HG03558 (cell line): ENCODE data around the gene ACBD6.
"Not testable (repeated sequence)": the region's sequence is repeated elsewhere in the genome, so short reads cannot be mapped to it uniquely, and the experiment has no call there.

ENCODE experiments used
- ATAC-seq: cut with Tn5 transposase; IDR thresholded peaks from one replicate; pipeline ENCODE4 v1.9.1; 2021; ENCODE audit warnings: moderate number of reproducible peaks; ENCODE audit not compliant: unreplicated experiment; ENCODE audit errors: extremely low read depth

Gene ACBD6

DNA sequence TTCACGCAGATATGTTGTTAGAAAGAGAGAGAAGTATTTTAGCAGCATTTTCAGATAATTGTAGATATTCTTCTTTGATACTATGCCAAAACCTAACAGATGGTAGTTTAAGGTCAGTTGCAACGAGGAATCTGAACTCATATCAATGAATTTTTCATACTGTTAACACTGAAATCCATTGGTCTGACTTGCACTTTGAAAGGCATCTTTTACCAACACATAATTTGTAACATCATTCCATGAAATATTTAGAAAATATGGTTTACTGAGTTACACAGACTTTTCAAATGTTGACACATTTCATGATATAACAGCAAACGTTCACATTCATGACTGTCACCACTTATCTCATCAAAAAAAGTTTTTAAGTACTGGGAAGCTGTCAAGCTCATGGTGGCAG is 4.6 kb downstream of the ACBD6 start:
- no peak for ATAC-seq

DNA sequence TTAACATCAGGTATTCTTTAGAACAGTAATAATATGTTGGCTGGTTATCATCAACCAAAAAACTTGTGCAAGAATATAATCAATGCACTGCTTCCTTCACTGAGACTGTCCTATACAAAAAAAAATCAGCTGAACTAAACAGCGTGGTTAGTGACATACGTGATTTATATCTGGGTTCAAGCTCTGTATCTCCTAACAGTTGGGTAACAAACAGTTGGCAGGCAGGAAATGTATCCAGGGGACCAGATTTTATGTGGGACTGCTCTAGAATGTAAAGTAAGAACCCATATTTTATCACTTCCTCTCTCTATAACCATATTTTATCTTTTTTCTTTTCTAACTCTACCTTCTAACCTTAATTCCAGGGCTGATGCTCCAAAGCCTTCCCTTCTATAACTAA is 8.0 kb downstream of the ACBD6 start:
- ATAC-seq = no peak

DNA sequence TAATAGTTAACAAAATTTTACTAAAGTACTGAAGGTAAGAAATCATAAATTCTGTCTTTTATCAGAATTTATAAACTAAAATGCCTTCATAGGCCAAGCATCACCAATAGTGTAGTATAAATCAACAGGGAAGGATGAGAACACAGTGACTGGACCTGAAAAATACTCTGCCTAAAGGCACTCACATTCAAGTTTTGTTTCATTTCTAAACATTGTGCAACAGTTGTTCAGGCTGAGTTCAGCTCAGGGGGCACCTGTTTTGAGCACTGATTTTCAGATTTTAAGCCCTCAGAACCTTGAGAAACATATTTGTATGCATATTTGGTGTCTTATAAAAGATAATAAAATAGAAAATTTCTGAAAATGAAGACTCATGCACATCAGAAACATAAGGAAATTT is 12.4 kb downstream of the ACBD6 start:
- ATAC-seq = no peak

DNA sequence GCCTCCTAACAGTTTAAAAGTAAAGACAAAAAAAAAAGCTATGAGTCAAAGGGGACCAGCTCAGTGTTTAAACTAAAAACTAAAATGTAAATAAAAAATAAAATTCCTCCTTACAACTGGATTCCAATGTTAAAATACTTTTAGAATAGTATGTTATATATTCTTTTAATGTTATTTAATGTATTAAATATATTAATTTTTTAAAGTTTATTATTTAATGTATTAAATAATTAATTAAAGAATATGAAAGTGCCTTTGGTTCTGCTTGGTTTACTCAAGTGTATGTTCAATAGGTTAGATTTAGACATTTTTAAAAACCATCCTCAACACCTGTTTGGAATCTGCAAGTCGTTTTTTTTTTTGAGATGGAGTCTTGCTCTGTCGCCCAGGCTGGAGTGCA is 13.1 kb downstream of the ACBD6 start:
- no peak for ATAC-seq

DNA sequence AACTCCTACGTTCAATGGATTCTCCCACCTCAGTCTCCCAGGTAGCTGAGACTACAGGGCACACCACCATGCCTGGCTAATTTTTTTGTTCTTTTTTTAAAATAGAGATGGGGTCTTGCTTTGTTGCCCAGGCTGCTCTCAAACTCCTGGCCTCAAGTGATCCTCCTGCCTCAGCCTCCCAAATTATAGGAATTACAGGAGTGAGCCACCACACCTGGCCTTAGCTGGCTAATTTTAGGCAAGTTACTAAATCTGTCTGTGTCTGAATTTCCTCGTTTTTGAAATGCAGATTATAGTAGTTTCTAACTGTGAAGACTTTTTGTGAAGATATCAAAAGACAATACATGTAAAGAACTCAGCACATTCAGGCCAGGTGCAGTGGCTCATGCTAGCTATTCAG is 13.7 kb downstream of the ACBD6 start:
- ATAC-seq = no peak

DNA sequence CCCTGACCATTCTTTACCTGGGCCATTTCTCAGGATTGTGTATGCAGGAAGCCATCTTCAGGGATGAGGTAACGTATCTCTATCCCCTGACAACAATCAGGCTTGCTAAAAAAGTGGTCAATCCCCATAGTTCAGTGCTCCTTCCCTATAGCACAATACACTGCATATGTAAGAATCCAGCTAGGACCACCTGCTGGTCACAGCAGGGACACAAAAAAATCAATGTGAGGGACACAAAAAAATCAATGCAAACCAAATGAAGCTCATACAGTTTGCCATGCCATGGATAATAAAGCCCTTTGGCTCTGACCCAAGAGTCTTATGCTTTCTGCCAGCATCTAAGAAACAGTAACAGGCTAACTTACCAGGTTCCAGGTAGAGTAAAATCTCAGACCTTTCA is 16.3 kb downstream of the ACBD6 start:
- ATAC-seq = no peak

DNA sequence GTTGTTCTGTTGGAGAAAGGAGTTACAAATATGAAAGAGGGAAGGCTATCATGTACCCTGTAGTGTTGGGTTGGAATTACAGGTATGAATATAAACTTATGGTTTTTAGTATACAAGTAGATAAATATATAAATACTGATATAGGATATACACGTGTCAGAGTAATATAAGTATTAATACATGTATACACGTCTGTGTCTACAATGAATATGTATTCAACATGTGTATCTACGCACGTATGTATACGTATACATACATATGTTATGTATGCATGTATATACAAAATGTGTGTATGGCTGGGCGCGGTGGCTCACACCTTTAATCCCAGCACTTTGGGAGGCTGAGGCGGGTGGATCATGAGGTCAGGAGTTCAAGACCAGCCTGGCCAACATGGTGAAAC is 17.9 kb downstream of the ACBD6 start:
- no peak for ATAC-seq

DNA sequence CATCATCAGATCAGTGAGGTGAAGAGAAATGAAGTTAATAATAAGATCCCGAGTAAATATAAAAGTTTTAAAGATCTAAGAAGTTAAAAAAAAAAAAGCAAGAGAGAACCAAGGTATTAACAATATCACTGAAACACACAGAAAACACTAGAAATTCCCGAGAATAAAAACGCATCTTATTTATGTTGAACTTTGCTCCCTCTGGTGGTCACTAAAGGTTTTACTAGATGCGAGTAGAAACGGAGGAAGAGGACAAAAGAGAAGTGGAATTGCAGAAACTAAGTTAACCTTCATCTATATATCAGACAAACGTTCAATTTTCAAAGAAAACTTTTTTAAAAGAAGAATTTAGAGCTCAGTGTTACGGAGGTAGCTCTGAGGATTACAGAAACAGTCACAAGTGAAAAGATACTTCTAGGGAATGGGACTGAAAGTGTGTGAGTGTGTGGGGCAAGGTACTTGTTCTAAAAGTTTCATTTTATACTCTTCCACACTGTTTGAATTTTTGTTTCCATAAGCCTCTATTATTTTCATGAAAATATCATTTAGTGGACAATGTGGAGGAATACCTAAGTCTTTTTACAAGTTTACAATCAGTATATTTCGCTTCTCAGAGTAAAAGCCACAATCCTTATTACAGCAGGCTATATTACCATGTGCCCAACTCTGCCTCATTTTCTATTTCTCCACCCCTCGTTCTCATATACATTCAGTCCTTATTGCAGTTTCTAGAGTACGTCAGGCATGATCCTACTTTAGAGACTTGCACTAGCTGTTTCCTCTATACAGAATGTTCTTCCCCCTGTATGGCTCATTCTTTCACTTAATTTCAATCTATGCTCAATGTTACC is 19.7 kb downstream of the ACBD6 start:
- ATAC-seq = no peak

DNA sequence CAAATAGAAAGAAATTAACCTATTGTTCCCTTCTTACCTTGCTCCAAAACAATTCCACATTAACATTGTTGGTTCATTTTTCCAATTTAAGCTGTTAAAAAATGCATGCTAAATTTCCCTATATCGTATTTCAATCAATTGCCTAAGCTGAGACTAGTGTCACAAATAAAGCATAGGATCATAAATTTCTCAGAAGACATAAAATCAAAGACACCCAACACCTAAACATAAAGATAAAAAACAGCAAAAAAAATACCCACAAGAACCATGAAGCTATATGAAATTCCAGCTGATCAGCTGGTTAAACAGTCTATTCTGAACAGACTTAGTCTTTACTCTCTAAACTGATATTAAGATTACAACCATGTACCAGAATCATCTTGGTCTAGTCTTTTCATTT is 32.3 kb downstream of the ACBD6 start:
- no peak for ATAC-seq

DNA sequence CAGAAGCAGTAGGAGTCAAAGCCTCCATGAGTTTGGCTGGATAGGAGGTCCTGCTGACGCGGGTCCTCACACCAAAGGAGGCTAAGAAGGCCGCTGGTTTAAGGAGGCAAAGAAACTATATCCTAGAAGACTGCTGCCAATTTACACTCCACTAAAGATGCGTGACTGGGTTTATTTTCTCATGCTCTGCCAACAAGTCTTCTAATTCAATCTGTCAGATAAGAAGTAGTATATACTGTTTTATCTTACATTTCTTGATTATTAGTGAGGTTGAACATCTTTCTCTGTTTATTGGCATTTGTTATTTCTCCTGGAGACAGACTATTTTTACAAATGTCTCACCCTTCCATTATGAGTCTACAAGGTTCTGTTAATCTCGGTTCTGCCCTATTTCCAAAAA is 34.1 kb downstream of the ACBD6 start:
- no peak for ATAC-seq

DNA sequence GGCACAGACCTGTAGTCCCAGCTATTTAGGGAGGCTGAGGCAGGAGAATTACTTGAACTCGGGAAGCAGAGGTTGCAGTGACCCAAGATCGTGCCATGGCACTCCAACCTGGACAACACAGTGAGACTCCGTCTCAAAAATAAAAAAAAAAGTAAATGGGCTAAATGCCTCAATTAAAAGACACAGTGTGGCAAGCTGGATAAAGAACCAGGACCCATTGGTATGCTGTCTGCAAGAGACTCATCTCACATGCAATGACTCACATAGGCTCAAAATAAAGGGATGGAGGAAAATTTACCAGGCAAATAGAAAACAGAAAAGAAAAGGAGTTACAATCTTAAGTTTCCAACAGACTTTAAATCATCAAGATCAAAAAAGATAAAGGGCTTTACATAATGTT is 40.3 kb downstream of the ACBD6 start:
- no peak for ATAC-seq

DNA sequence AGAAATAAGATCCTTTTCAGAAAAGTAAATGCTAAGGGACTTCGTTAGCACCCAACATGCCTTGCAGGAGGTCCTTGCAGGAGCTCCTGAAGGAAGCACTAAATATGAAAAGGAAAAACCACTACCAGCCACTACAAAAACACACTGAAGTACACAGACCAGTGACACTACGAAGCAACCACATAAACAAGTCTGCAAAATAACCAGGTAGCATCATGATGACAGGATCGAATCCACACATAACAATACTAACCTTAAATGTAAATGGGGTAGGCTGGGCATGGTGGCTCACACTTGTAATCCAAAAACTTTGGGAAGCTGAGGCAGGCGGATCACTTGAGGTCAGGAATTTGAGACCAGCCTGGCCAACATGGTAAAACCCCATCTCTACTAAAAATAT is 40.7 kb downstream of the ACBD6 start:
- not testable (repeated sequence) for ATAC-seq

DNA sequence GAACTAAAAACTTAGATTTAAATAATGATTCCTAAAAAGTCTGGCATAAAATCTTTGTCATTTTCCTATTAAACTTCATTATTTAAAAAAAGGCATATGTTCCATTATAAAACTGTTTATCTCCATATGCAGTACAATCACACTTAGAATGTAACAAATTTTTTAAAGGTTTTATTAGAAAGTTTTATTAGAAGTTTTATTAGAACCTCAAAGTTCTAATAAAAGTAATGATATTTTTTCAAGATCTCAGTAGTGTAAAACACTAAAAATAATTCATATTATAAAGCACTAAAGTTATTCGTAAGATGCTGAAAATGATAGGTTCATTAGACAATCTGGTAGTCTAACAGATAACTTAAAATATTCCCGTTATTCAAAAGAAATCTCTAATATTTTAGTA is 43.6 kb downstream of the ACBD6 start:
- no peak for ATAC-seq

DNA sequence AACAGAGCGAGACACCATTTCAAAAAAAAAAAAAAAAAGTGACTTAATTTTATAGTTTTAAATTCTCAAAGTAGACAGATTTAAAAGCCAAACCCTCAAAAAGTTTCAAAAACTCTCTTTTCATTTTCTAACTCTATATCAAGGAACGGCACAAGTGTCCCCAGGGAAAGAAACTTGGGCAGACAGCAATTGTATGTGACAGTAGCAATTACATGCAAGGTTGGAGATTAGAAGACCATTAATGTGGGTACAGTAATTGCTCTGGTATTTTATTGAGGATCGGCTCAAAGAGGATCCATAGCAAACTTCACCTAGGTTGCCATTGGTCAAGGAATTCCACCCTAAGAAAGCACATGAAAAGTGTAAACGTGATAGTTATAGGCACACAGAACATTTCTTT is 46.2 kb downstream of the ACBD6 start:
- ATAC-seq = no peak

DNA sequence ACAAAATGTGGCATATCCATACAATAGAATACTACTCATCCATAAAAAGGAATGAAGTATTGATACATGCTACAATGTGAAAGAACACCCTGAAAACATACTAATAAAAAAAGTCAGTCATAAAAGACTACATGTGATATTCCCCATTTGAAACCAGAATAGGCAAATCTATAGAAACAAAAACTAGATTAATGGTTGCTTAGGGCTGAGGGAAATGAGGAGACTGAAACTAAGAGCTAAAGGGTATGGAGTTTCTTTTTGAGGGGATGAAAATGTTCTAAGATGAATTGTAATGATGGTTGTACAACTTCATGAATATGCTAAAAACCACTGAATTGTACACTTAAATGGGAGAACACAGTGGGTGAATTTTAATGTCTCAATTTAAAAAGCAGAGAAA is 50.9 kb downstream of the ACBD6 start:
- ATAC-seq = no peak

DNA sequence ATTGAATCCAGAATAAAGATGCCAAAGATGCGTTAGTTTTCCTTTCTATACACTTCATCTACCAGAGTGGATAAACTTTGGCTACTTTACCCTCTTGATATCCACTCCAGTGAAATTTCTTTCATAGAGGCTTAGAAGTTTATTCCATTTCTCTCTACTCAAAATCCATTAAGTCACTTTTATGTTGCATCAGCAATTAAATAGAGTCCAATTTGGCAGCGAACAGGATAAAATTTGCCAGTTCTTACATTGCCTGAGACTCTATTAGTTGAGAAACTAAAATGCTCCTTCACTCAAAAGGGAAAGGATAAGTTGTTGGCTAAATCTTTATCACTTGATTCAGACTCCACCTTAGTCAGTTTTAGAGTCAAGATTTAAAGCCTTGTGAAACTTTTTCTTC is 57.9 kb downstream of the ACBD6 start:
- ATAC-seq = no peak

DNA sequence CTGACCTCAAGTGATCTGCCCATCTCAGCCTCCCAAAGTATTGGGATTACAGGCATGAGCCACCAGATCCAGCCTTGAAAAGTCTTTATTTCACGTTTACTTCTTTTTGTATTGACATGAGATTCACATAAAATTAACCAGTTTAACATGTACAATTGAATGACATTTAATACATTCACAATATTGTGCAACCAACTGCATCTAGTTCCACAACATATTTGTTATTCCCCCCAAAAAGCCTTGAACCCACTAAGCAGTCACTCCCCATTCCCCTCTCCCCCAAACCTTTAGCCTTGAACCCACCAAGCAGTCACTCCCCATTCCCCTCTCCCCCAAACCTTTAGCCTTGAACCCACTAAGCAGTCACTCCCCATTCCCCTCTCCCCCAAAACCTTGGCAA is 62.0 kb downstream of the ACBD6 start:
- ATAC-seq = no peak

DNA sequence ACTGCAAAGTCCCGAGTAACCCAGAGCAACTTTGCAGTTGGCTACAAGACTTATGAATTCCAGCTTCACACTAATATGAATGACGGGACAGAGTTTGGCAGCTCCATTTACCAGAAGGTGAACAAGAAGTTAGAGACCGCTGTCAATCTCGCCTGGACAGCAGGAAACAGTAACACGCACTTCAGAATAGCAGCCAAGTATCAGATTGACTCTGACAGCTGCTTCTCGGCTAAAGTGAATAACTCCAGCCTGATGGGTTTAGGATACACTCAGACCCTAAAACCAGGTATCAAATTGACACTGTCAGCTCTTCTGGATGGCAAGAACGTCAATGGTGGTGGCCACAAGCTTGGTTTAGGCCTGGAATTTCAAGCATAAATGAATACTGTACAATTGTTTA is 66.8 kb downstream of the ACBD6 start:
- ATAC-seq = no peak

DNA sequence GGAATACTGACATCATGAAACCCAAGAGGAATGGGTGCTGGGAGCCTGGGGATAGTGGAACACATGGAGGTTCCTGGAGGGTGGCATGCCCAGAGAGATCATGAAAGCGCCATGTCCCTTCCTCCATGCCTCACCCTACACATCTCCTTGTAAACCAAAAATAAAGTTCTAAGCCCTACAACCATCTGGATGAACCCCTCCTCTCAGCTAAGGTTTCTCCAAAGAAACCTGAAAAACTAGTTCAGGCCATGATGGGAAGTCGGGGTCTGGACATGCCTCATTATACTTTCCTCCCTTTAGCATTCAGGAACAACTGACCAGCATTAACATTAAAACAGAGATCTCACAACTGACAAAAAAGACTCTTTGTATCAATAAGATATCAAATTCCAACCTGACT is 68.5 kb downstream of the ACBD6 start:
- no peak for ATAC-seq

DNA sequence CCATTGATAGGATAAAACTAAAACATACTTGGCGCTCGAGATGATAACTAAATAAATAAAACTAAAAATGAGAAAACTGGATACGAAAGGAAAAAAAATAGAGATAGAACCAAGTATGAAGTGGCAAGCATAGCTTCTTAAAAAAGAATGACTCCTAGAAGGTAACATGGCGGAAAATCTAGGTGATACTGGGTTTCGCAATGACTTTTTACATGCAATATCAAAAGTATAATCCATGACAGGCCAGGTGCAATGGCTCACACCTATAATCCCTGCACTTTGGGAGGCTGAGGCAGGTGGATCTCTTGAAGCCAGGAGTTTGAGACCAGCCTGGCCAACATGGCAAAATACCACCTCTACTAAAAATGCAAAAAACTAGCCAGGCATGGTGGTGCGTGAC is 70.7 kb downstream of the ACBD6 start:
- ATAC-seq = no peak

DNA sequence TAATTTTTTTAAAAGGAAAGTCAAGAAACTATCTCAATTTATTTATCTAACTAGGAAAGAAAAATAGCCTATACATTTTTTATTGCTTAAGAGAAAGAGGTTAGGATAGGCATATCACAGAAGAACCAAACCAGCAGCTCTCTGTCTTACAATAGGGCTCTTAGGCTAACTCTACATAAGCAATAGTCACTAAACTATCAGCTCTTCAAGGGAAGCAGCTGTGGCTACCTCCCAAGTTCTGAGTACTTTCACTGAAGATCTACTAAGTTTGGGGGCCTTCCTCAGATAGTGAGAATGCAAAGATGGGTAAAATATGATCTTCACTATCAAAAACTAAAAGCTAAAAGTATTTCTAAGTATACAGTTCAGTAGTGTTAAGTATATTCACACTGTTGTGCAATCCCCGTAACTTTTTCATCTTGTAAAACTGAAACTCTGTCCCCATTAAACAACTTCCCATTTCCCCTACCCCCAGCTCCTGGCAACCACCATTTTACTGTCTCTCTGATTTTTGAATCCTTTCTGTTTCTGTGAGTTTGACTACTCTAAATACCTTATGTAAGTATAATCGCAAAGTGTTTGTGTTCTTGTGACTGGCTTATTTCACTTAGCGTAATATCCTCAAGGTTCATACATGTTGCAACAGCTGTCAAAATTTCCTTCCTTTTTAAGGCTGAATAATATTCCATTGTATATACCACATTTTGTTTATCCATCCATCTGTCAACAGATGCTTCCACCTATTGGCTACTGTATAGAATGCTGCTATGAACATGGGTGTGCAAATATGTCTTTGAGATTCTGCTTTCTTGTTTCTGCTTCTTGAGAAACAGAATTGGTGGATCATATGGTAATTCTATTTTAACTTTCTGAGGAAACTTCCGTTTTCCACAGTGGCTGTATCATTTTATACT is 73.3 kb downstream of the ACBD6 start:
- no peak for ATAC-seq

DNA sequence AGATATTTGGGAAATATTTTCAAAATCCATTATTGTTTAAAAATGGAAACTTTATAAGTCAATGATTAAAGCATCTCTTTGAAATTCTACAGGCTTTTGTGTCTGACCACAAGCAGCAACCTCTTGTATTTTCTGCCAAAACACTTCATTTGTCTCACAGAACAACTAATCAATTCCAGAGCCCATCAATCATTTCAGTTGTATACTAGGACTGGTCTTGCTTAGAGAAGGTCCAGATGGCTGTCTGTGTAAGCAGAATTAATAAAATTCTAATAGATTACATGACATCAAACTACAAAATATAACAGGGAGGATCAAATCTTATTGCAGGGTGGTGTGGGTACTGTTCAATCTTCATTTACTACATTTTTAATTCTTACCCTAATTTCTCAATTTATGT is 76.4 kb downstream of the ACBD6 start:
- ATAC-seq = no peak
